B cell (primary cell): Measurements from ENCODE around the gene NFASC. TPM values are rescaled to one million over a fixed set of nuclear protein-coding genes. Genes with fewer than 3 reads are reported as not detected.

Experiments
- ATAC-seq: fragments of 200-7000 bp; cut with Tn5 transposase; one replicate; pipeline ENCODE4 v1.10.0; 2021; ENCODE audit warnings: low read depth, mild to moderate bottlenecking, moderate number of reproducible peaks, moderate library complexity
- CTCF ChIA-PET: fragments of 350-600 bp; sonication (Branson Sonifier 250); formaldehyde crosslinking; loops from one replicate; lab custom pipeline; 2021; ENCODE audit warnings: antibody characterized with exemption, inconsistent platforms; lab: Charles Lee
- POLR2A ChIA-PET: fragments of 350-600 bp; sonication (Branson Sonifier 250); formaldehyde crosslinking; loops from one replicate; lab custom pipeline; 2021; ENCODE audit warnings: antibody characterized with exemption; lab: Charles Lee
- DNase-seq: peaks from one replicate; pipeline ENCODE4 v3.0.0; 2013
- H2AFZ ChIP-seq: 2 replicates; pipeline ENCODE4 v1.6.1; 2012; ENCODE audit warnings: mild to moderate bottlenecking, low read depth, low read length; ENCODE audit not compliant: insufficient read depth, poor library complexity, severe bottlenecking
- H3K27ac ChIP-seq, 2 donors: 1 replicate in 1 of 2; 2 replicates in 1 of 2; pipeline ENCODE4 v1.5.1; 2012 to 2013; ENCODE audit warnings: low read length in 2 of 2, mild to moderate bottlenecking in 2 of 2, moderate library complexity in 1 of 2
- H3K27me3 ChIP-seq, 4 experiments: fragments of 200-600 bp in 1 of 4; sonication (generic) in 1 of 4; replicated peaks in 1 of 4; 1 replicate in 2 of 4; 2 replicates in 2 of 4; pipeline versions ENCODE4 v1.6.1 to v1.7.0; 2013 to 2016; ENCODE audit warnings: low read length in 3 of 4, mild to moderate bottlenecking in 2 of 4, mixed read lengths in 1 of 4, moderate library complexity in 1 of 4; ENCODE audit not compliant: insufficient read depth in 4 of 4, control insufficient read depth in 3 of 4; ENCODE audit errors: control extremely low read depth in 1 of 4
- H3K36me3 ChIP-seq, 2 experiments: replicated peaks in 1 of 2; 1 replicate in 1 of 2; 2 replicates in 1 of 2; pipeline versions ENCODE4 v1.6.1 to v1.7.1; 2013; ENCODE audit warnings: low read length in 1 of 2; ENCODE audit not compliant: insufficient read depth in 2 of 2, control insufficient read depth in 1 of 2; ENCODE audit errors: control extremely low read depth in 1 of 2, extremely low read depth in 1 of 2
- H3K4me1 ChIP-seq, 2 donors: fragments of 200-600 bp in 1 of 2; sonication (generic) in 1 of 2; 1 replicate in 1 of 2; 2 replicates in 1 of 2; pipeline versions ENCODE4 v1.5.1 to v1.6.1; 2013 to 2017; ENCODE audit warnings: low read length in 2 of 2; ENCODE audit not compliant: control insufficient read depth in 2 of 2, insufficient read depth in 2 of 2
- H3K4me2 ChIP-seq: replicated peaks from 2 replicates; pipeline ENCODE3; 2012; ENCODE audit warnings: mild to moderate bottlenecking, low read depth, low read length; ENCODE audit not compliant: poor library complexity, severe bottlenecking
- H3K4me3 ChIP-seq, 5 experiments: fragments of 200-600 bp in 1 of 5; sonication (generic) in 1 of 5; 1 replicate in 3 of 5; 2 replicates in 2 of 5; pipeline versions ENCODE4 v1.5.1 to v1.7.0; 2011 to 2016; ENCODE audit warnings: low read length in 4 of 5, mild to moderate bottlenecking in 4 of 5, low read depth in 2 of 5, control low read depth in 1 of 5, moderate library complexity in 1 of 5; ENCODE audit not compliant: insufficient read depth in 1 of 5; ENCODE audit errors: control extremely low read depth in 1 of 5, extremely low read depth in 1 of 5
- H3K79me2 ChIP-seq: fragments of 200-600 bp; sonication (generic); one replicate; pipeline ENCODE4 v1.6.0; 2016; ENCODE audit warnings: low read length; ENCODE audit not compliant: control insufficient read depth, insufficient read depth
- H3K9ac ChIP-seq: fragments of 200-600 bp; sonication (generic); 2 replicates; pipeline ENCODE4 v1.6.1; 2017; ENCODE audit warnings: mild to moderate bottlenecking, low read length, moderate library complexity
- H3K9me3 ChIP-seq, 3 donors: one replicate each; pipeline versions ENCODE4 v1.6.1 to v1.7.1; 2013; ENCODE audit warnings: low read length in 2 of 3; ENCODE audit not compliant: control insufficient read depth in 2 of 3, insufficient read depth in 1 of 3; ENCODE audit errors: control extremely low read depth in 1 of 3
- H4K20me1 ChIP-seq: 2 replicates; pipeline ENCODE4 v1.6.0; 2012; ENCODE audit warnings: mild to moderate bottlenecking, low read length; ENCODE audit not compliant: insufficient read depth, control insufficient read depth, poor library complexity, severe bottlenecking
- H3K27ac Mint-ChIP-seq: one replicate; pipeline ENCODE4 v1.8.0; 2021; ENCODE audit warnings: mixed read lengths
- H3K27me3 Mint-ChIP-seq: one replicate; pipeline ENCODE4 v1.8.0; 2021; ENCODE audit warnings: mixed read lengths
- H3K4me1 Mint-ChIP-seq: one replicate; pipeline ENCODE4 v1.8.0; 2021; ENCODE audit warnings: mixed read lengths
- H3K4me3 Mint-ChIP-seq: one replicate; pipeline ENCODE4 v1.8.0; 2021; ENCODE audit warnings: mixed read lengths
- H3K9me3 Mint-ChIP-seq: one replicate; pipeline ENCODE4 v1.8.0; 2022; ENCODE audit warnings: mixed read lengths; ENCODE audit not compliant: insufficient read depth
- EZH2 ChIP-seq: IDR thresholded peaks from 2 replicates; pipeline ENCODE4 v1.6.1; 2012; ENCODE audit warnings: borderline replicate concordance, low read depth, mild to moderate bottlenecking, moderate library complexity, low read length; ENCODE audit not compliant: insufficient read depth, poor library complexity, severe bottlenecking
- WGBS: methylation state at CpG from one replicate; pipeline ENCODE4 v1.1.5; 2013; ENCODE audit warnings: missing lambda C conversion rate; ENCODE audit not compliant: insufficient coverage; 5-methylcytosine and 5-hydroxymethylcytosine counted together
- intact Hi-C: fragments of 100-400 bp; cut with micrococcal nuclease; formaldehyde crosslinking; loops from one replicate; pipeline ENCODE4 v1.10.0; 2022
- polyA plus RNA-seq: library from polyadenylated mRNA; depleted of rRNA; stranded (reverse); fragments of >200 nt; gene quantifications from 2 replicates; pipeline ENCODE4 v1.2.3, GENCODE V29; 2012
- total RNA-seq, 2 donors: library from RNA; stranded (reverse); fragments of 120-200 nt in 1 of 2; gene quantifications; 1 replicate in 1 of 2; 2 replicates in 1 of 2; pipeline versions ENCODE4 v1.2.3 to v1.2.4, GENCODE V29; 2013 to 2022
- TF ChIP-seq, protein P1 (sequence below): fragments of 200-600 bp; IDR thresholded peaks from one replicate; pipeline ENCODE4 v1.8.0; 2022; ENCODE audit warnings: antibody characterized with exemption, mild to moderate bottlenecking

Gene NFASC
- total and polyA plus RNA-seq, 2 donors (not counting 1 experiment from before 2014, with no cell fraction given), result 0.06 to 0.39 TPM

DNA sequence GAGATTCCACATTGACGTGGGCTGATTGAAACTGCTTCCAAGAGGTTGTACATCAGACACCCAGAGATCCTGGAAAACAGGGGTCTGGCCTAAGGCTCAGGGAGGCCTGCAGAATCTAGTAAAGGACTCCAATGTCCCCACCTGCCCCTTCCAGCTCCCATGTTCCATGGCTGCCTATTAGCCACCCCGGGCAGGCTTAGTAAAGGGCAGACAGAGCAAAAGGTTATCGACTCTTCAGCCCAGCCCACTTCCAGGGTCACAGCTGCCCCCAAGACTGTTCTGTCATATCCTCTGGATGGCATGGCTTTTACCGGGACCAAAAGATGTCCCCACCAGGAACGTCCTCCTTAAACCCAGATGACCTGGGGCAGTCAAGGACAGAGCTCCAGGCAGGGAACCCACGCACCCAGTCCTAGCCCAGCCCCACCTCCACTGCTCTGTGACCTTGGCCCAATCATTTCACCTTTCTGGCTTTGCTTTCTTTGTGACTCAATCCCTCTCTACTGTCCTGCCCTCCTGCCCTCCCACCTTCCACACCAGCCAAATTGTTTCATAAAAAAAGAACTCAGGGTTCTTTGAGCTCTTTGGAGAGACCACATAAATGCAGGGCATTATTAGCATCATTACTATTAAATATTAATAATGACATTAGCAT lies 167.6 kb downstream of the NFASC start:
- ATAC-seq, result no peak
- Histone ChIP-seq H2AFZ (no peak overlapping the region), H3K9me3 (peaks cover 0 to 8% (median 0%) of the 10 kb centered on the region in 3 donors), H3K9ac (no peak overlapping the region), H3K27me3 (peaks cover 0 to 16% (median 7%) of the 10 kb centered on the region in 4 experiments), H3K4me3 (no peak overlapping the region), H3K79me2 (no peaks in the 10 kb centered on the region), H4K20me1 (no peaks in the 10 kb centered on the region), H3K27ac (no peak overlapping the region), H3K36me3 (no peaks in the 10 kb centered on the region), H3K4me2 (no peak overlapping the region), H3K4me1 (no peaks in the 10 kb centered on the region)
- H3K27me3 Mint-ChIP-seq, result peaks cover 33% of the 10 kb centered on the region
- no peak for DNase-seq
- ChIA-PET POLR2A (no interaction called here), CTCF (interaction anchor here (0.8 to 1.0 kb wide), 2 partner anchors 23 to 214 kb away, joined by 3 to 4 read pairs; no protein-coding TSS in a partner anchor)
- 92% methylated on average over 6 of the region's 6 CpGs for WGBS
- TF ChIP-seq EZH2, result no peak
- TF ChIP-seq, protein P1, sequence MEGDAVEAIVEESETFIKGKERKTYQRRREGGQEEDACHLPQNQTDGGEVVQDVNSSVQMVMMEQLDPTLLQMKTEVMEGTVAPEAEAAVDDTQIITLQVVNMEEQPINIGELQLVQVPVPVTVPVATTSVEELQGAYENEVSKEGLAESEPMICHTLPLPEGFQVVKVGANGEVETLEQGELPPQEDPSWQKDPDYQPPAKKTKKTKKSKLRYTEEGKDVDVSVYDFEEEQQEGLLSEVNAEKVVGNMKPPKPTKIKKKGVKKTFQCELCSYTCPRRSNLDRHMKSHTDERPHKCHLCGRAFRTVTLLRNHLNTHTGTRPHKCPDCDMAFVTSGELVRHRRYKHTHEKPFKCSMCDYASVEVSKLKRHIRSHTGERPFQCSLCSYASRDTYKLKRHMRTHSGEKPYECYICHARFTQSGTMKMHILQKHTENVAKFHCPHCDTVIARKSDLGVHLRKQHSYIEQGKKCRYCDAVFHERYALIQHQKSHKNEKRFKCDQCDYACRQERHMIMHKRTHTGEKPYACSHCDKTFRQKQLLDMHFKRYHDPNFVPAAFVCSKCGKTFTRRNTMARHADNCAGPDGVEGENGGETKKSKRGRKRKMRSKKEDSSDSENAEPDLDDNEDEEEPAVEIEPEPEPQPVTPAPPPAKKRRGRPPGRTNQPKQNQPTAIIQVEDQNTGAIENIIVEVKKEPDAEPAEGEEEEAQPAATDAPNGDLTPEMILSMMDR, result no peak
- no peaks in the 10 kb centered on the region for H3K9me3 Mint-ChIP-seq
- H3K27ac Mint-ChIP-seq, result no peak overlapping the region
- H3K4me3 Mint-ChIP-seq, result no peak overlapping the region
- no peaks in the 10 kb centered on the region for H3K4me1 Mint-ChIP-seq
- intact Hi-C loops, result no loop called here

DNA sequence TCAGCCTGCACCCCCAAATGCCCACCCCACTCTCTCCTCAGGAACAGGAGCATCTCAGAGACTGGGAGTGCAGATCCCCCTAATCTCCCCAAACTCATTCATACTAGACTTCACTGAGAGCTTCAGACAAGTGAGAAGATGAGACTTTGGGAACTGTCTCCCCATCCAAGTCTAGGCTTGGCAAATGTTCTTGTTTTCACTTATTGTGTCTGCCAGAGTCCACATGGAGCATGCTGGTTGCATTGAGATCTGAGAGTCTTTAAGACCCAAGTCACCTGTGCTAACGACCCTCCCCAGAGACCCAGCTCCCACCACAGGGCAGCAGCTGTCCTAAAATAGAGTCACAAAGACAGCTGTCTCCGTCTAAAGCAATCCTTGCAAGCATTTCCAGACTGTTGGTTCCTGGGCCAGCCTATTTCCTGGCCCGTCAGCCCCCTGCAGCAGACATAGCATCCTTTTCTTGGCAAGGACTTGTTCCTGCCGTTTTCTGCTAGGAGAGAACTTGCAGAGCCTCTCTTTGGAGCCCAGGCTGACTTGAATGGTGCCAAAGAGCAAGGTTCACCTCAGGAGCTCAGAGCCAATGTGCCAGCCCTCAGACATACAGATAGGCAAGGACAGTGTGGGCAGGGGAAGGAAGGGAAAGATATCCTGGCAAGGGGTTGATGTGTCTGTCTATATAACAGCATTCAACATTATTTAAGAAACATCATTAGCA lies 170.5 kb downstream of the NFASC start:
- H3K4me3 ChIP-seq, result no peak overlapping the region

More for the DNA sequence above, 170.5 kb downstream of the NFASC start:
- TF ChIP-seq EZH2, result no peak
- TF ChIP-seq, protein P1, result no peak
- peaks cover 0 to 39% (median 10%) of the 10 kb centered on the region in 4 experiments for H3K27me3 ChIP-seq
- H4K20me1 ChIP-seq, result no peaks in the 10 kb centered on the region
- no peak overlapping the region for H3K4me2 ChIP-seq
- no peak overlapping the region for H2AFZ ChIP-seq
- H3K9me3 ChIP-seq, result peaks cover 0 to 2% (median 0%) of the 10 kb centered on the region in 3 donors
- Mint-ChIP-seq H3K27ac (no peak overlapping the region), H3K9me3 (no peaks in the 10 kb centered on the region), H3K27me3 (peaks cover 53% of the 10 kb centered on the region), H3K4me1 (no peaks in the 10 kb centered on the region), H3K4me3 (no peak overlapping the region)
- H3K27ac ChIP-seq, result no peak overlapping the region
- H3K4me1 ChIP-seq, result no peaks in the 10 kb centered on the region
- no peak overlapping the region for H3K9ac ChIP-seq
- H3K79me2 ChIP-seq, result no peaks in the 10 kb centered on the region
- ATAC-seq (no peak), DNase-seq (no peak)
- no peaks in the 10 kb centered on the region for H3K36me3 ChIP-seq
- intact Hi-C loops, result no loop called here
- POLR2A ChIA-PET, result no interaction called here
- WGBS, result 3% methylated on average over 3 of the region's 4 CpGs
- CTCF ChIA-PET, result no interaction called here
